OCI-LY1 (cell line): ENCODE measurements around the gene DTD2.

Experiments used
- H2AFZ ChIP-seq: fragments of 200-600 bp; sonication (generic), shearing (Covaris generic); 2 replicates; pipeline ENCODE4 v1.6.0; 2014; ENCODE audit warnings: antibody characterized with exemption, mild to moderate bottlenecking, low read length
- H3F3A ChIP-seq: fragments of 200-600 bp; sonication (generic), shearing (Covaris generic); 2 replicates; pipeline ENCODE4 v1.6.0; 2014; ENCODE audit warnings: mild to moderate bottlenecking, antibody characterized with exemption, low read length, moderate library complexity; ENCODE audit not compliant: insufficient read depth
- H3K27ac ChIP-seq: fragments of 200-600 bp; sonication (generic); 2 replicates; pipeline ENCODE4 v1.5.1; 2014; ENCODE audit warnings: low read length, mixed run types, mild to moderate bottlenecking, low read depth; ENCODE audit not compliant: poor library complexity, severe bottlenecking
- H3K27me3 ChIP-seq: fragments of 200-600 bp; sonication (generic); 2 replicates; pipeline ENCODE4 v1.6.0; 2014; ENCODE audit warnings: antibody characterized with exemption, mild to moderate bottlenecking, low read length, moderate library complexity; ENCODE audit not compliant: insufficient read depth
- H3K36me3 ChIP-seq: fragments of 200-600 bp; sonication (generic); 2 replicates; pipeline ENCODE4 v1.6.1; 2014; ENCODE audit warnings: mild to moderate bottlenecking, antibody characterized with exemption, low read length, moderate library complexity, mixed read lengths; ENCODE audit not compliant: insufficient read depth
- H3K4me1 ChIP-seq: fragments of 200-600 bp; sonication (generic); 2 replicates; pipeline ENCODE4 v1.5.1; 2014; ENCODE audit warnings: mild to moderate bottlenecking, low read length, moderate library complexity; ENCODE audit not compliant: insufficient read depth, severe bottlenecking
- H3K4me2 ChIP-seq: fragments of 200-600 bp; sonication (generic), shearing (Covaris generic); 2 replicates; pipeline ENCODE4 v1.6.1; 2014; ENCODE audit warnings: low read length
- H3K4me3 ChIP-seq: fragments of 200-600 bp; sonication (generic); 2 replicates; pipeline ENCODE4 v1.5.1; 2014; ENCODE audit warnings: low read length, low read depth, mild to moderate bottlenecking, mixed read lengths; ENCODE audit not compliant: poor library complexity, severe bottlenecking
- H3K79me2 ChIP-seq: fragments of 200-600 bp; shearing (Covaris generic); 2 replicates; pipeline ENCODE4 v1.6.1; 2016; ENCODE audit warnings: mixed run types, low read length, mixed read lengths; ENCODE audit not compliant: insufficient read depth
- H3K9ac ChIP-seq: fragments of 200-600 bp; sonication (generic), shearing (Covaris generic); 2 replicates; pipeline ENCODE4 v1.6.1; 2014; ENCODE audit warnings: mild to moderate bottlenecking, low read length, mixed read lengths
- H3K9me2 ChIP-seq: fragments of 200-600 bp; sonication (generic), shearing (Covaris generic); 2 replicates; pipeline ENCODE4 v1.6.1; 2014; ENCODE audit warnings: low read depth, mild to moderate bottlenecking, low read length, mixed read lengths
- H3K9me3 ChIP-seq: fragments of 200-600 bp; shearing (Covaris generic); 2 replicates; pipeline ENCODE4 v1.6.1; 2014; ENCODE audit warnings: low read length, mixed read lengths
- H4K20me1 ChIP-seq: fragments of 200-600 bp; sonication (generic), shearing (Covaris generic); 2 replicates; pipeline ENCODE4 v1.6.0; 2016; ENCODE audit warnings: mild to moderate bottlenecking, low read length; ENCODE audit not compliant: insufficient read depth
- EZH2 ChIP-seq: fragments of 200-600 bp; sonication (generic), shearing (Covaris generic); IDR thresholded peaks from 2 replicates; pipeline ENCODE4 v1.8.0; 2017; ENCODE audit warnings: borderline replicate concordance, mixed run types, mild to moderate bottlenecking, antibody characterized with exemption, low read length, moderate library complexity, mixed read lengths
- TF ChIP-seq, protein P1 (sequence below): fragments of 200-600 bp; sonication (generic), shearing (Covaris generic); IDR thresholded peaks from 2 replicates; pipeline ENCODE4 v1.5.1; 2017; ENCODE audit warnings: mild to moderate bottlenecking, antibody characterized with exemption, low read length, moderate library complexity, mixed read lengths

The DTD2 gene

DNA sequence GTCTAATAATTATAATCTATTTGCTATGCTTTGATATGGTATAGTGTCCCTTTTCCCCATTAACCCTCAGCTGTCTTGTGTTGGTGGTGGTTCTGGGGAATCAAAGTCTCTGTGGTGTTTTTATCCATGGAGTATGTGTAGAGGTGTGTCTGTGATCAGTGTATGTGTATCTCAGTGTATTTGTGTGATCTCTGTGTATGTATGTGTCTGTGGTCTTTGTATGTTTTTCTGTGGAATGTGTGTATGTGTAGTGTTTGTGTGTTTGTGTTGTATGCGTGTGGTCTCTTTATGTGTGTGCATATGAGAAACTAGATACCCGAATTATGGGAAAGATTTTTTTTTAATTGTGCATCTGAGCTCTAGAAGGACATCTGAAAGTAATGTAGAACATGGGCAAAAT, 29.5 kb upstream of the DTD2 start:
- Histone ChIP-seq H3K9me2 (no peaks in the 10 kb centered on the region), H3K27ac (no peak overlapping the region), H3K4me3 (no peak overlapping the region), H3K4me2 (no peak overlapping the region), H2AFZ (no peak overlapping the region), H3F3A (no peaks in the 10 kb centered on the region), H3K27me3 (no peaks in the 10 kb centered on the region), H3K79me2 (no peaks in the 10 kb centered on the region), H3K9ac (no peak overlapping the region), H3K9me3 (no peaks in the 10 kb centered on the region), H3K4me1 (peaks cover 20% of the 10 kb centered on the region), H3K36me3 (no peaks in the 10 kb centered on the region), H4K20me1 (no peaks in the 10 kb centered on the region)
- TF ChIP-seq EZH2, result no peak
- TF ChIP-seq, protein P1, sequence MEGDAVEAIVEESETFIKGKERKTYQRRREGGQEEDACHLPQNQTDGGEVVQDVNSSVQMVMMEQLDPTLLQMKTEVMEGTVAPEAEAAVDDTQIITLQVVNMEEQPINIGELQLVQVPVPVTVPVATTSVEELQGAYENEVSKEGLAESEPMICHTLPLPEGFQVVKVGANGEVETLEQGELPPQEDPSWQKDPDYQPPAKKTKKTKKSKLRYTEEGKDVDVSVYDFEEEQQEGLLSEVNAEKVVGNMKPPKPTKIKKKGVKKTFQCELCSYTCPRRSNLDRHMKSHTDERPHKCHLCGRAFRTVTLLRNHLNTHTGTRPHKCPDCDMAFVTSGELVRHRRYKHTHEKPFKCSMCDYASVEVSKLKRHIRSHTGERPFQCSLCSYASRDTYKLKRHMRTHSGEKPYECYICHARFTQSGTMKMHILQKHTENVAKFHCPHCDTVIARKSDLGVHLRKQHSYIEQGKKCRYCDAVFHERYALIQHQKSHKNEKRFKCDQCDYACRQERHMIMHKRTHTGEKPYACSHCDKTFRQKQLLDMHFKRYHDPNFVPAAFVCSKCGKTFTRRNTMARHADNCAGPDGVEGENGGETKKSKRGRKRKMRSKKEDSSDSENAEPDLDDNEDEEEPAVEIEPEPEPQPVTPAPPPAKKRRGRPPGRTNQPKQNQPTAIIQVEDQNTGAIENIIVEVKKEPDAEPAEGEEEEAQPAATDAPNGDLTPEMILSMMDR, result no peak

DNA sequence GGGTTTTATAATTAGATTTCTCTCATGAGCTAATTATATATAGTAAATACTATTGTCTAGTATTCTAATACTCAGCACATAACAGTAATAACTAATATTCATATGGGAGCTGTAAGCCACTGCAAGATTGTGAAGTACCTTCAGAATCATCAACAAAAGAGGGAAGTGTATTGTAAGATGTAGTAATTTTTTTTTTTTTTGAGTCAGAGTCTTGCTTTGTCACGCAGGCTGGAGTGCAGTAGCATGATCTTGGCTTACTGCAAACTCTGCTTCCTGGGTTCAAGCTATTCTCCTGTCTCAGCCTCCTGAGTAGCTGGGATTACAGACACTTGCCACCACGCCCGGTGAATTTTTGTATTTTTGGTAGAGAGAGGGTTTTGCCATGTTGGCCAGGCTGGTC, 27.4 kb upstream of the DTD2 start:
- Histone ChIP-seq H2AFZ (no peak overlapping the region), H3K27ac (no peak overlapping the region), H3K4me2 (no peak overlapping the region), H3K4me1 (peaks cover 9% of the 10 kb centered on the region), H3F3A (no peaks in the 10 kb centered on the region), H3K79me2 (no peaks in the 10 kb centered on the region), H3K36me3 (no peaks in the 10 kb centered on the region), H3K9me3 (no peaks in the 10 kb centered on the region), H3K4me3 (no peak overlapping the region), H4K20me1 (no peaks in the 10 kb centered on the region), H3K9me2 (no peaks in the 10 kb centered on the region), H3K9ac (no peak overlapping the region), H3K27me3 (no peaks in the 10 kb centered on the region)
- TF ChIP-seq, protein P1, result no peak
- no peak for TF ChIP-seq EZH2

DNA sequence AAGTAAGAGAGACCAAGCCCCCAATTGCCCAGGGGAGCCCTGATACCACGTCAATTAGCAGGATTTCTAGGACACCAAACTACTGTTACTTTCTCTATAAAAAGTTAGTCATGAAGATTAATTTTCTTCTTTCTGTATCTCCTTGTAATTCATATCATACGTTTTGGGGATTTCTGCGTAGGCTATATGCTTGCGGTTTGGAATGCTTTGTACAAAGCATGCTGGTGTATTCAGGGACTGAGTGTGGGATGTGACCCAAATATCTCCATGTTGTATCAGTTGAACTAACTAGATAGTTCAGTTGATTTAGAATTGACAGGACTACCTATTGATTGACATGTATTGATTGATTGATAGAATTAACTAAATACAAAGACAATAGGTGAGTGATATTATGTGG, 22.9 kb upstream of the DTD2 start:
- H3K4me2 ChIP-seq, result no peak overlapping the region
- no peaks in the 10 kb centered on the region for H3K79me2 ChIP-seq
- no peak overlapping the region for H3K27ac ChIP-seq
- H3K27me3 ChIP-seq, result no peaks in the 10 kb centered on the region
- H3K36me3 ChIP-seq, result no peaks in the 10 kb centered on the region
- H3K9me3 ChIP-seq, result no peaks in the 10 kb centered on the region
- TF ChIP-seq, protein P1, result no peak
- TF ChIP-seq EZH2, result no peak
- H3K4me3 ChIP-seq, result no peak overlapping the region
- H3F3A ChIP-seq, result no peaks in the 10 kb centered on the region
- H4K20me1 ChIP-seq, result no peaks in the 10 kb centered on the region
- H3K4me1 ChIP-seq, result no peaks in the 10 kb centered on the region
- no peak overlapping the region for H3K9ac ChIP-seq
- no peaks in the 10 kb centered on the region for H3K9me2 ChIP-seq
- H2AFZ ChIP-seq, result no peak overlapping the region
